Nephron progenitor cell (in vitro differentiated cells): ENCODE measurements around the gene DNAH11.

ENCODE experiments used
- DNase-seq: peaks from one replicate; pipeline ENCODE4 v3.0.0; 2021
- H3K27ac Mint-ChIP-seq: 2 replicates; pipeline ENCODE4 v1.8.0; 2021; ENCODE audit warnings: mild to moderate bottlenecking, moderate library complexity, mixed read lengths
- H3K27me3 Mint-ChIP-seq: 2 replicates; pipeline ENCODE4 v1.8.0; 2021; ENCODE audit warnings: mild to moderate bottlenecking, low read depth, mixed read lengths; ENCODE audit not compliant: poor library complexity
- H3K36me3 Mint-ChIP-seq: 2 replicates; pipeline ENCODE4 v1.8.0; 2021; ENCODE audit warnings: low read depth, mixed read lengths
- H3K4me1 Mint-ChIP-seq: 2 replicates; pipeline ENCODE4 v1.8.0; 2021; ENCODE audit warnings: mixed read lengths
- H3K4me3 Mint-ChIP-seq: 2 replicates; pipeline ENCODE4 v1.8.0; 2021; ENCODE audit warnings: mild to moderate bottlenecking, moderate library complexity, mixed read lengths
- H3K9me3 Mint-ChIP-seq: 2 replicates; pipeline ENCODE4 v1.8.0; 2021; ENCODE audit warnings: mild to moderate bottlenecking, moderate library complexity, mixed read lengths
- TF ChIP-seq, protein P1 (sequence below): fragments of 200-600 bp; sonication (generic); IDR thresholded peaks from 2 replicates; pipeline ENCODE4 v1.5.0; 2021; ENCODE audit warnings: antibody characterized with exemption

Gene DNAH11

DNA sequence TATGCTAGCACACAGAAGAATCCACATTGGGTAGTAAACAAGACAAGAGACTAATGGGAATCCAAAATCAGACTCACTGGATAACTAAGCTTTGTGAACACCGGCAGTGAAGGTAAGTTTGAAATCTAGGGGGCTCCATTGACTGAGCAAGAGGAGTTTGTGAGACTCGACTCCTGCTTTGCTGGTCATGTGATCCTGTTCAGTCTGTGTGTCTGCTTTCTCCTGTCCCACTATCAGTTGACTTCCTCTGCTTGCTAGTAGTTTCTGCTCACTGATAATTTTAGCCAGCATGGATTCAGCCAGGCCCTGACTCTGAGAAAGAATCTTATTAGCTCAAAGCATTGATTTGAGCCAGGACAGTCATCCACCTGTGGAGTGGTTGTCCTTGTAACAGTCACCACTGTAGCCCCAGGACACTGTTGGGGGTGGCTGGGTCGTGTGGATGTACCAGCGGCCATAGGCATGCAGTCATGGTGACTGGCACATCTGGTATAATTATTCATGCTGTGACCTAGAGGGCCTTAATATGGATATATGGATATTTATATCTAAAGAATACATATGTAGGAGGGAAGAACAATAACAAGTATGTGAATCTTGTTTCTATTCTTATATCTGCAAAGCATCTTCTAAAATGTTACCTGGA, 44.4 kb downstream of the DNAH11 start:
- DNase-seq: no peak
- TF ChIP-seq, protein P1, sequence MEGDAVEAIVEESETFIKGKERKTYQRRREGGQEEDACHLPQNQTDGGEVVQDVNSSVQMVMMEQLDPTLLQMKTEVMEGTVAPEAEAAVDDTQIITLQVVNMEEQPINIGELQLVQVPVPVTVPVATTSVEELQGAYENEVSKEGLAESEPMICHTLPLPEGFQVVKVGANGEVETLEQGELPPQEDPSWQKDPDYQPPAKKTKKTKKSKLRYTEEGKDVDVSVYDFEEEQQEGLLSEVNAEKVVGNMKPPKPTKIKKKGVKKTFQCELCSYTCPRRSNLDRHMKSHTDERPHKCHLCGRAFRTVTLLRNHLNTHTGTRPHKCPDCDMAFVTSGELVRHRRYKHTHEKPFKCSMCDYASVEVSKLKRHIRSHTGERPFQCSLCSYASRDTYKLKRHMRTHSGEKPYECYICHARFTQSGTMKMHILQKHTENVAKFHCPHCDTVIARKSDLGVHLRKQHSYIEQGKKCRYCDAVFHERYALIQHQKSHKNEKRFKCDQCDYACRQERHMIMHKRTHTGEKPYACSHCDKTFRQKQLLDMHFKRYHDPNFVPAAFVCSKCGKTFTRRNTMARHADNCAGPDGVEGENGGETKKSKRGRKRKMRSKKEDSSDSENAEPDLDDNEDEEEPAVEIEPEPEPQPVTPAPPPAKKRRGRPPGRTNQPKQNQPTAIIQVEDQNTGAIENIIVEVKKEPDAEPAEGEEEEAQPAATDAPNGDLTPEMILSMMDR: no peak
- Mint-ChIP-seq H3K27ac (no peak overlapping the region), H3K9me3 (peaks cover 29% of the 10 kb centered on the region), H3K4me3 (no peak overlapping the region), H3K36me3 (no peaks in the 10 kb centered on the region), H3K4me1 (no peaks in the 10 kb centered on the region), H3K27me3 (peaks cover 4% of the 10 kb centered on the region)

DNA sequence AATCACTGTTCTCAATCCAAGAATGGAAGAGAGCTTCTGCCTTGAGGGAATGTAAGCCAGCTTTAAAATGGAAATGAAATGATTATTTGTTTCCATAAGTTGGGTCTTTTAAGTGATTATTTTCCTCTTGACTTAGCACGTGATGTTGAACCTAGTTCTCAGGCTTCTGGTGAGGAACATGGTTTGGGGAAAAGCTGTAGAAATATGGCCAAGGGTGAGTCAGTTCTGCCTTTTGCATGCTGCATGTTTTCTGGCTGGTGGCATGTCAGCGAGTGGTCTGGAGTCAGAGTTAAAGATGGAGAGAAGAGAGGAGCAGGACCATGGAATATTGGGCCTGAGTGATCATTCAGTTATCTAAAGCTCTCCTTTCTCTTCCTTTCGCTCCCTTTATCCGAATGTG, 54.0 kb downstream of the DNAH11 start:
- H3K4me3 Mint-ChIP-seq: no peak overlapping the region
- no peak overlapping the region for H3K27ac Mint-ChIP-seq
- TF ChIP-seq, protein P1: no peak
- H3K36me3 Mint-ChIP-seq: no peaks in the 10 kb centered on the region
- no peak for DNase-seq
- H3K9me3 Mint-ChIP-seq: peaks cover 4% of the 10 kb centered on the region
- no peaks in the 10 kb centered on the region for H3K27me3 Mint-ChIP-seq
- no peaks in the 10 kb centered on the region for H3K4me1 Mint-ChIP-seq

DNA sequence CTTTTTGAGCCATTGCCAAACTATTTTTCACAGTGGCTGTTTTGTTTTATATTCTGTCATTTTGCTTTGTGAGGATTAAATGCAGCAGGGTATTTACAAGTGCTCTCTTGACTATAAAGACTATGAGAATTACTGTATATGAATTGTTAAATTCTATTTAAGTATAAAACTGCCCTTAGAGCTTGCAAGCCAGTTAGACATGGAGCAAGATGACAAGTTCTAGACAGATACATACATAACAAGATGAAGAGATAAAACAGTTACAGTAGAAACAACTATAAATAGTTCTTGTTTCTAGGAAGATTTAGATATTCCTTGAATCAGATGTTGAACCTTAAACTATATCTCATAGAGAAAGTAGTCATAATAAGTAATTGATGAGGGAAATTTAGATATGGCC, 60.6 kb downstream of the DNAH11 start:
- no peaks in the 10 kb centered on the region for H3K4me1 Mint-ChIP-seq
- H3K27me3 Mint-ChIP-seq: peaks cover 3% of the 10 kb centered on the region
- DNase-seq: no peak
- TF ChIP-seq, protein P1: no peak
- no peaks in the 10 kb centered on the region for H3K36me3 Mint-ChIP-seq
- no peak overlapping the region for H3K4me3 Mint-ChIP-seq
- H3K9me3 Mint-ChIP-seq: no peaks in the 10 kb centered on the region
- no peak overlapping the region for H3K27ac Mint-ChIP-seq

DNA sequence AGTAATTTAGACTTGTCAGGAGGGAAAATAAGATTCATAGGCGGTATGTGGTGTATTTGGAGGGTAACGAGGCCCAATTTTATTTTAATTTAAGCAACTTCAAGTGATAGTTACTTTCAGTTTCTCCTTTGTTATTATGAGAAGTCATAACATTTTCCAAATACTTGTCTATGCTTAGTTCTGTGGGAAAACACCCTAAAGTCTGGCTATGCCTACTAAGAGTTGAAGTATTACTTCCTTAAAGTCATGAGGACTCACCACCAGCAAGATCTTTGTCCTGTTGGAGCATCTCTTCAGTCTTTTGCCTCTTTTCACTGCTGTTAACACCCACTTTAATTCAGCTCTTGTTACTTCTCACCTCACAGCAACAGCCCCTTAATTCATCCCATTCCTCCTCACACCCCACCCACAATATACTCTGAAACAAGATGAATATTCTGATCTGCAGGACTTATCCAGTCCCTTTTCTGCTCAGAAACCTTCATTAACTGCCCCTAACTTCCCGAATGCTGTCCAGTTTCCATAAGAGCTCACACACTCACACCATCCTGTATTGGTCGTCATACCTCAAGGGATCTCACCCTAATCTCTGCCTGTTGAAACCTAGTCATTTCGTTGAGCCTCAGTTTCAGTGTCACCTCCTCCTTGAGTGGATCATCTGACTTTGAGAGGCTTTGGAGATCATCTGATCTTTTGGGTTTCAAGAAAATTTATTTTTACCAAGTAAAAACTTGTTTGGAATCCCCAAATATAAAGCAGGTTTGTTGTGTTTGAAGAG, 61.3 kb downstream of the DNAH11 start:
- H3K27me3 Mint-ChIP-seq: peaks cover 6% of the 10 kb centered on the region
- H3K4me1 Mint-ChIP-seq: no peaks in the 10 kb centered on the region
- H3K9me3 Mint-ChIP-seq: no peaks in the 10 kb centered on the region
- H3K36me3 Mint-ChIP-seq: no peaks in the 10 kb centered on the region
- no peak overlapping the region for H3K4me3 Mint-ChIP-seq
- TF ChIP-seq, protein P1: no peak
- no peak overlapping the region for H3K27ac Mint-ChIP-seq
- no peak for DNase-seq

DNA sequence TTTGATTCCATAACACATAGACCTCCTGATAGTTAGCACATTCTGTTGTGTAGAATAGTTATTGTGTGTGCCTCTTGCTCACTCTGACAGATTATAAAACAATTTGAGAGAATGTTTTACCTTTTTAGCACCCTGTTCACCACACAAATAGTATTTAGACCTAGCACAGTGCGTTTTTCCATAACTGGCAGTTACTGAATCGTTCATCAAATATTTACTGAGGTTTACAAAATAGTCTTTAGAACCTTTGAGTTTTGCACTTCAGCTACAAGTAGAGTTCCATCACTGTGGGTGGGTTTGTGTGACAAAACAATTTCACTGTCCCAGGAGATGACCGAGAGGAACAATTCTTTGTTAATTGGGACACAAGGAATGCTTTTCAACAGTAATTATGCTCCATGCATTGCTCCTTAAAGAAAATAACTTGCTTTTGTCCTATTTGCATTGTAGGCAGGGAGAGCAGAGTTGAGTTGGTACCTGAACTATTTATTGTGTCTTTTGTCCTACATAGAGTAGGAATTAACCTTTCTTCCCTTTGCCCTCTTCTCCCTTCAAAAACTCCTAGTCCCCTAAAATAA, 62.3 kb downstream of the DNAH11 start:
- DNase-seq: no peak
- Mint-ChIP-seq H3K36me3 (no peaks in the 10 kb centered on the region), H3K27ac (no peak overlapping the region), H3K4me3 (no peak overlapping the region), H3K27me3 (peaks cover 9% of the 10 kb centered on the region), H3K4me1 (no peaks in the 10 kb centered on the region), H3K9me3 (no peaks in the 10 kb centered on the region)
- TF ChIP-seq, protein P1: no peak
